OCI-LY3 (cell line): Measurements from ENCODE around the gene PITPNM3.

Source experiments
- CTCF ChIP-seq: fragments of 200-600, 300-600 bp; sonication (generic); IDR thresholded peaks from 2 replicates; pipeline ENCODE4 v1.5.1; 2014; ENCODE audit warnings: antibody characterized with exemption, low read length, low read depth
- EZH2phosphoT487 ChIP-seq: fragments of 200-600 bp; shearing (Covaris generic); IDR thresholded peaks from 2 replicates; pipeline ENCODE4 v1.6.1; 2018; ENCODE audit warnings: antibody characterized with exemption, mixed run types, low read depth

GRCh38 chr17:6496640-6497441 lies 59.5 kb downstream of the PITPNM3 start:
- TF ChIP-seq CTCF (no peak), EZH2phosphoT487 (no peak)
